Type B pancreatic cell (in vitro differentiated cells): ENCODE results near the gene PUSL1. TPM values are rescaled to one million over a fixed set of nuclear protein-coding genes. Genes with fewer than 3 reads are reported as not detected.
A peak's percentile ranks its signal among the peaks of the same experiment; 100 is the strongest.

Experiments used
- DNase-seq: peaks from one replicate; pipeline ENCODE4 v3.0.0; 2021; ENCODE audit warnings: mixed read lengths; ENCODE audit not compliant: unreplicated experiment; ENCODE audit errors: extremely low spot score
- H3K27ac Mint-ChIP-seq: 2 replicates; pipeline ENCODE4 v1.8.0; 2021; ENCODE audit warnings: mild to moderate bottlenecking, mixed read lengths
- H3K27me3 Mint-ChIP-seq: 2 replicates; pipeline ENCODE4 v1.8.0; 2021; ENCODE audit warnings: mixed read lengths
- H3K36me3 Mint-ChIP-seq: 2 replicates; pipeline ENCODE4 v1.8.0; 2021; ENCODE audit warnings: mixed read lengths
- H3K4me1 Mint-ChIP-seq: one replicate; pipeline ENCODE4 v1.8.0; 2021; ENCODE audit warnings: mixed read lengths; ENCODE audit not compliant: unreplicated experiment
- H3K4me3 Mint-ChIP-seq: 2 replicates; pipeline ENCODE4 v1.8.0; 2021; ENCODE audit warnings: mild to moderate bottlenecking, mixed read lengths
- H3K9me3 Mint-ChIP-seq: 2 replicates; pipeline ENCODE4 v1.8.0; 2021; ENCODE audit warnings: mixed read lengths
- total RNA-seq: library from RNA; stranded (reverse); gene quantifications from 2 replicates; pipeline ENCODE4 v1.2.1, GENCODE V29; 2021; ENCODE audit warnings: low replicate concordance
- TF ChIP-seq, protein P1 (sequence below): fragments of 200-600 bp; sonication (generic); conservative IDR thresholded peaks from 2 replicates; pipeline ENCODE4 v1.5.0; 2021; ENCODE audit warnings: antibody characterized with exemption, mild to moderate bottlenecking

The PUSL1 gene
- total RNA-seq, 1 donor from 2014 or later, result 20.4 TPM

GRCh38 chr1:1303736-1304135 lies 4.7 kb upstream of the PUSL1 start:
- no peaks in the 10 kb centered on the region for H3K27me3 Mint-ChIP-seq
- no peak overlapping the region for H3K27ac Mint-ChIP-seq
- H3K4me3 Mint-ChIP-seq, result no peak overlapping the region
- DNase-seq, result no peak
- no peaks in the 10 kb centered on the region for H3K9me3 Mint-ChIP-seq
- TF ChIP-seq, protein P1, sequence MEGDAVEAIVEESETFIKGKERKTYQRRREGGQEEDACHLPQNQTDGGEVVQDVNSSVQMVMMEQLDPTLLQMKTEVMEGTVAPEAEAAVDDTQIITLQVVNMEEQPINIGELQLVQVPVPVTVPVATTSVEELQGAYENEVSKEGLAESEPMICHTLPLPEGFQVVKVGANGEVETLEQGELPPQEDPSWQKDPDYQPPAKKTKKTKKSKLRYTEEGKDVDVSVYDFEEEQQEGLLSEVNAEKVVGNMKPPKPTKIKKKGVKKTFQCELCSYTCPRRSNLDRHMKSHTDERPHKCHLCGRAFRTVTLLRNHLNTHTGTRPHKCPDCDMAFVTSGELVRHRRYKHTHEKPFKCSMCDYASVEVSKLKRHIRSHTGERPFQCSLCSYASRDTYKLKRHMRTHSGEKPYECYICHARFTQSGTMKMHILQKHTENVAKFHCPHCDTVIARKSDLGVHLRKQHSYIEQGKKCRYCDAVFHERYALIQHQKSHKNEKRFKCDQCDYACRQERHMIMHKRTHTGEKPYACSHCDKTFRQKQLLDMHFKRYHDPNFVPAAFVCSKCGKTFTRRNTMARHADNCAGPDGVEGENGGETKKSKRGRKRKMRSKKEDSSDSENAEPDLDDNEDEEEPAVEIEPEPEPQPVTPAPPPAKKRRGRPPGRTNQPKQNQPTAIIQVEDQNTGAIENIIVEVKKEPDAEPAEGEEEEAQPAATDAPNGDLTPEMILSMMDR, result no peak
- no peaks in the 10 kb centered on the region for H3K36me3 Mint-ChIP-seq
- H3K4me1 Mint-ChIP-seq, result peaks cover 15% of the 10 kb centered on the region

- peaks cover 15% of the 10 kb centered on the region for H3K4me1 Mint-ChIP-seq
- H3K27me3 Mint-ChIP-seq, result no peaks in the 10 kb centered on the region
- H3K4me3 Mint-ChIP-seq, result peak overlapping the region; percentile 79
- peak overlapping the region; percentile 83 for H3K27ac Mint-ChIP-seq
- H3K9me3 Mint-ChIP-seq, result no peaks in the 10 kb centered on the region
- no peak for DNase-seq
- TF ChIP-seq, protein P1, result no peak
- no peaks in the 10 kb centered on the region for H3K36me3 Mint-ChIP-seq
Observed at GRCh38 chr1:1304331-1305299, 3.8 kb upstream of the PUSL1 start.

GRCh38 chr1:1305300-1306069 lies 2.9 kb upstream of the PUSL1 start:
- peak overlapping the region; percentile 91 for H3K4me3 Mint-ChIP-seq
- no peak for DNase-seq
- H3K9me3 Mint-ChIP-seq, result no peaks in the 10 kb centered on the region
- TF ChIP-seq, protein P1, result no peak
- H3K27ac Mint-ChIP-seq, result peak overlapping the region; percentile 93
- H3K4me1 Mint-ChIP-seq, result peaks cover 15% of the 10 kb centered on the region
- no peaks in the 10 kb centered on the region for H3K27me3 Mint-ChIP-seq
- no peaks in the 10 kb centered on the region for H3K36me3 Mint-ChIP-seq

DNA sequence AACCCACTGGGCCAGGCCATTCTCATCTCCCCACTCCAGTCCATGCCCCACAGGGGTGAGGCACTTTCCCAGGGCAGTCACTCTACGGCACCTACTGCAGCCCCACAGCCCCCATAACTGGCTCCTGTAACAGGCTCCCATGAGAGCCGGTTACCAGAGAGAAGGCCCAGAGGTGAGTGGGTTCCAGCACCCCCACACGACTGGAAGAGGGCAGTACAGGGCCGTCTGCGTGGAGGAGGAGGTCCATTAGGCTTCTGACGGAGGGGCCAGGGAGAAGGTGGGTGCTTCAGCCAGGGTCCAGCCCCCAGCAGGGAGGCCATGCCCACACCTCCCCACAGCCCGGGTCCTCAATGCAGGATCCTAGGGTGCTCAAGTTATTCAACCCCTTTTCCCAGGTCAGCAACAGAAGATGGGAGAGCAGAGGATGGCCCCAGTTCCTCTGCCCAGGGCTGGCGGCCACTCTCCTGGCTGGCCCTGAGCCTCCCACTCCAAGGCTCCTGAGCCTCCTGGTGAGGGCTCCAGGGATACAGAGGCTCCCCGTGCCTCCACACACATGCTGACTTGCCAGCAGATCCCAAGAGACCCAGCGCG lies 2.2 kb upstream of the PUSL1 start:
- no peak for DNase-seq
- no peaks in the 10 kb centered on the region for H3K27me3 Mint-ChIP-seq
- H3K9me3 Mint-ChIP-seq, result no peaks in the 10 kb centered on the region
- H3K27ac Mint-ChIP-seq, result peak overlapping the region; percentile 93
- peaks cover 15% of the 10 kb centered on the region for H3K4me1 Mint-ChIP-seq
- TF ChIP-seq, protein P1, result peak; percentile 20
- peak overlapping the region; percentile 91 for H3K4me3 Mint-ChIP-seq
- H3K36me3 Mint-ChIP-seq, result no peaks in the 10 kb centered on the region

DNA sequence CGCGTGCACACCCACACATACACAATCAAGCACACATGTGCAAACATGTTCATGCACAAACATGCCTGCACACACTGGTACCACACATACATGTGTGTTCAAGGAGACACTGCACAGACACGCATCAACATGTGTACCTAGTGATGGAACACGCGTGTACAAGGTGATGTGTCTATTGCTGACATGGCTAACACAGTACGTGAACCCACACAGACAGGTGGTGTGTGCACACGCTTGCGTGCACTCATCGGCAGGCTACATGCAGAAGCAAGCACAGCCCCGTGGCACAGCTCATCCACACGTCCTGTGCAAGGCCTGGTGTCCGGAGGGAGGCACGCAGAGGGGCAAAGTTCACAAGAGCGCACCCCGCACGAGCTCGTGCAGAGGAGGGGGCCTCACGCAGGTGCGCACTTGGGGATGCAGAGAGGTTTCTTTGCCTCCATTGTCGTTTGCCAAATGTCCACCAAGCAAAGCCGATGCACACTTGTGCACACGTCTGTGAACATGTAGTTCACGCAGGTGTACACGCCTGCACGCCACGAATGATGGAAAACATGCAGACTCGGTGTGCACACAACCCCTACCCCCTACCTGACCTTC lies 1.6 kb upstream of the PUSL1 start:
- Mint-ChIP-seq H3K27ac (peak overlapping the region; percentile 93), H3K27me3 (no peaks in the 10 kb centered on the region), H3K36me3 (no peaks in the 10 kb centered on the region), H3K4me3 (peak overlapping the region; percentile 91), H3K9me3 (no peaks in the 10 kb centered on the region), H3K4me1 (peaks cover 15% of the 10 kb centered on the region)
- no peak for DNase-seq
- TF ChIP-seq, protein P1, result no peak
